Measurements from ENCODE around the gene SWI5.

DNA sequence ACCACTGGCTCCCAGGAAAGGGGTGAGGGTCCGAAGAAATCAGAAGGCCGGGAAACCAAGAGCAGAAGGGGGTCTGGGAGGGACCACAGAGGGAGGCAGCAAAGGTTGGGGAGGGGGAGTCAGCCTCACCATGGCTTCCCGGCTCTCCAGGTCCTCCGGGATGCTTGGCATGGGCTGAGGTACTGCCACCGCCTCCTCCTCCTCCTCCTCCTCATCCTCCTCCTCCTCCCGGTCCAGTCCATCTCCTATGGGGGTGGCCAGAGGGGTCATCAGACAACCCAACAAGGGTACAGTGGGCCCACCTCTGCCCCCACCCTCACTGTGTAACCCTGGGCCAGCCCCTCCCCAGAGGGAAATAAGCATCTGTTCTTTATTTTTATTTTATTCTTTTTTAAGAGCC is 17.8 kb upstream of the SWI5 start:
- TF ChIP-seq, protein P1, sequence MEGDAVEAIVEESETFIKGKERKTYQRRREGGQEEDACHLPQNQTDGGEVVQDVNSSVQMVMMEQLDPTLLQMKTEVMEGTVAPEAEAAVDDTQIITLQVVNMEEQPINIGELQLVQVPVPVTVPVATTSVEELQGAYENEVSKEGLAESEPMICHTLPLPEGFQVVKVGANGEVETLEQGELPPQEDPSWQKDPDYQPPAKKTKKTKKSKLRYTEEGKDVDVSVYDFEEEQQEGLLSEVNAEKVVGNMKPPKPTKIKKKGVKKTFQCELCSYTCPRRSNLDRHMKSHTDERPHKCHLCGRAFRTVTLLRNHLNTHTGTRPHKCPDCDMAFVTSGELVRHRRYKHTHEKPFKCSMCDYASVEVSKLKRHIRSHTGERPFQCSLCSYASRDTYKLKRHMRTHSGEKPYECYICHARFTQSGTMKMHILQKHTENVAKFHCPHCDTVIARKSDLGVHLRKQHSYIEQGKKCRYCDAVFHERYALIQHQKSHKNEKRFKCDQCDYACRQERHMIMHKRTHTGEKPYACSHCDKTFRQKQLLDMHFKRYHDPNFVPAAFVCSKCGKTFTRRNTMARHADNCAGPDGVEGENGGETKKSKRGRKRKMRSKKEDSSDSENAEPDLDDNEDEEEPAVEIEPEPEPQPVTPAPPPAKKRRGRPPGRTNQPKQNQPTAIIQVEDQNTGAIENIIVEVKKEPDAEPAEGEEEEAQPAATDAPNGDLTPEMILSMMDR (IDR thresholded peaks at IDR 0.05), result no peak
- TF ChIP-seq POLR2A (IDR thresholded peaks at IDR 0.05), result no peak
